NCI-H460 (cell line): ENCODE measurements around the gene DCDC1. TPM values are rescaled to one million over a fixed set of nuclear protein-coding genes. Genes with fewer than 3 reads are reported as not detected.

ENCODE experiments used
- DNase-seq: peaks from one replicate; pipeline ENCODE4 v3.0.0-alpha.2; 2016; ENCODE audit warnings: low read depth; ENCODE audit errors: extremely low read depth
- total RNA-seq: library from RNA; depleted of rRNA; stranded (reverse); fragments of >200 nt; shearing (Covaris generic); gene quantifications from 2 replicates; pipeline ENCODE4 v1.2.3, GENCODE V29; 2014

DCDC1 gene
- total RNA-seq, 1 experiment from 2014 or later, result 0.05 TPM

DNA sequence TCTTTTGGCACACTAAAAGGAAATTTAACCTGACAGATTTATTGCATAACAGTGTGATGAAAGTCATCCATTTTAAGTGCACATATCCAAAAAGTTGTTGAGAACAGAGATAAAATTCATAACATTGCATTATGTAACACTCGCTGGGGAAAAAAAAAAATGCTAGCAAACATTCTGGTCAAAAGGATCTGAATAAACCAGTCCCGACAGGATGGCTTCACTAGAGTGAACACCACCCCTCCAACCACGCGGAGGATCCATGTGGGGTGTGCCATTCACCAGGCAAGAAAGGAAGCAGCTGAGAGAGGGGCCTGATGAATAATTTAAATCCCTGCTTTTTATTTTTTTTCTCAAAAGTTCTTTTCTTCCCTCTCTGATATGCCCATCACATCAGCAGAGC is 258.7 kb downstream of the DCDC1 start:
- no peak for DNase-seq

DNA sequence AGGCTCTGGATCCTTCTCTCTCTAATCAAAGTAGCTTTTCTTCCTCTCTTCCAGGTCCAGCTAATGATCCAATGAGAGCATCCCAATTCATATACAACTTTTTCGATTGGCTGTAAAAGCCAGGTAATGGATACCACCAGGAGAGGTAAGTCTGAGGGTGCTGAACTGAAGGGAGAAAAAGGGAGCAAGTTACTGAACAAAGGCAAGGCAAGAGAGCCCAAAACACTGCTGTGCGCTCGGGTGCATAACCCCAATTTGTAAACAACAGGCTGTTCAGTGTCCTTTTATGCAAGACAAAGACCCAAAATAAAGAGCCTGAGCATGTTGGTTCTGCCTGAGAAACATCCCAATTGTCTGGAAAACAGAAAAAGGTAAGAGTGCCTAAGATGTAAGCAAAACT is 260.1 kb downstream of the DCDC1 start:
- no peak for DNase-seq

GRCh38 chr11:31107649-31108048 is 261.9 kb downstream of the DCDC1 start:
- DNase-seq, result no peak

GRCh38 chr11:31106968-31107576 is 262.5 kb downstream of the DCDC1 start:
- DNase-seq, result peak; percentile 21

GRCh38 chr11:31106326-31106725 is 263.2 kb downstream of the DCDC1 start:
- no peak for DNase-seq

GRCh38 chr11:31102875-31103274 is 266.7 kb downstream of the DCDC1 start:
- no peak for DNase-seq

DNA sequence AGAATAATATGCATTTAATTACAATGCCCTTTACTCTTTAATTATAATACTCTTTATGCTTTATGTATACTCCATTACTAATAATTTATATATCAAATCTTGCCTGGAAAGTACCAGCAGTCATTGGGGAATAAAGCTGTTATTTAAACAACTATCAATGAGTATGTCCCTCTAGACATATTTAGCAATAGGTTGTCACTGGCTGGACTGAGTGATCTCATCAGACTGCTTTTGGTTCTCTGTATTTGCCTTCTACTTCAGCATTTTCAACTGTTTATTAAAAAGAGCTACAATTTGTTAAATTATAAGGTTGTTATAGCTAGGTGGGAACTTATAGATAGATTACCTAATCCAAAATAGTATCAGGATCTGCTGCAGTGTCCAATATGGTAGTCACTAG is 267.2 kb downstream of the DCDC1 start:
- DNase-seq, result no peak

- no peak for DNase-seq
Observed at GRCh38 chr11:31096191-31096805, 273.2 kb downstream of the DCDC1 start.

DNA sequence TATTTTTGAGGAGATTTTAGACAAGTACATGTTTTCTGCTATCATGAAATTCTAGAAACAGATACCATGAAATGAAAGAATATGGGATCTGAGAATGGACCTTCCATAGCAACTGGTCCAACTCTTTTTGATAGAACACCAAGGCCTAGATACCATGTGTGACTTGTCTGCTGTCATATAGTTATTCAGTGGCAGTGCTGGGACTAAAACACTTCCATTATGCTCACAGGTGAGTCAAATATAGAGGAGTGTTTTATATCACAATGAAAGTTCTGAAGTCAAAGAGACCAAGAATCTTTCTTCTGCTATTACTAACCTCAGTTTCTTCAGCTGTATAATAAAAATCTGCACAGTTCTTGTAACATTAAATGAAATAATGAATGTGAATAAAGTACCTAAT is 276.9 kb downstream of the DCDC1 start:
- DNase-seq, result no peak

DNA sequence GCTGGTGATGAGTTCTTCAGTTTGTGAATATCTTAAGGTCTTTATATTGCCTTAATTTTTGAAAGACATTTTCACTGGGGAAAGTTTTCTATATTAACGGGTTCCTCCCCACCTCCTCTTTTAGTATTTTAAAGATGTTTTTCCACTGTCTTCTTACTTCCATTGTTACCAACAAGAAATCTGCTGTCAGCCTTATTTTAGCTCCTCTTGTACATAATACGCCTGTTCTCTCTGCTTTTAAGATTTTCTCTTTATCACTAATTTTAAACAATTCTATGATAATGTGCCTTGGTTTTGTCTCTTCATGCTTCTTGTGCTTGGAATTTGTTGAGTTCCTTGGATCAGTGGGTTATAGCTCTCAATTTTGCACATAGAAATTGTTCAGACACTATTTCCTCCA is 280.4 kb downstream of the DCDC1 start:
- DNase-seq, result no peak

GRCh38 chr11:31069447-31070205 is 299.9 kb downstream of the DCDC1 start:
- no peak for DNase-seq

DNA sequence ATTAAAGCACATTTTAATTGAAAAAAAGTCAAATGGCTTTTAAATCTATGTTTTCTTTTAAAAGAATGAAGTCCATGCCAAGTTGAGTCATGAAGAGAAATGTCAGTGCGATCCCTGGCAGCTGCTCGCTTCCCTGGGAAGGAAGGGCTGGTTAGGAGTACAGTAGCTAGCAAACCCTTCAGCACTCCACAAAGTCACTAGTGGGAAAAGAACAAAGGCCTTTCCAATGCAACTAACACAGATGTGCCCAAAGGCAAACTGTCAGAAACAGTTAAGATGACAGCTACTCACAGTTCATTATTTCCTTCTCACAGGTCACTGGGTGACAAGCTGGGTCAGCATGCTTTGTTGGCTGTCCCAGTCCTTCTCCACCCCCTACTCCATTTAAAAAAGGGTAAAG is 308.7 kb downstream of the DCDC1 start:
- no peak for DNase-seq

- DNase-seq, result no peak
Observed at GRCh38 chr11:31059529-31059928, 310.0 kb downstream of the DCDC1 start.

DNA sequence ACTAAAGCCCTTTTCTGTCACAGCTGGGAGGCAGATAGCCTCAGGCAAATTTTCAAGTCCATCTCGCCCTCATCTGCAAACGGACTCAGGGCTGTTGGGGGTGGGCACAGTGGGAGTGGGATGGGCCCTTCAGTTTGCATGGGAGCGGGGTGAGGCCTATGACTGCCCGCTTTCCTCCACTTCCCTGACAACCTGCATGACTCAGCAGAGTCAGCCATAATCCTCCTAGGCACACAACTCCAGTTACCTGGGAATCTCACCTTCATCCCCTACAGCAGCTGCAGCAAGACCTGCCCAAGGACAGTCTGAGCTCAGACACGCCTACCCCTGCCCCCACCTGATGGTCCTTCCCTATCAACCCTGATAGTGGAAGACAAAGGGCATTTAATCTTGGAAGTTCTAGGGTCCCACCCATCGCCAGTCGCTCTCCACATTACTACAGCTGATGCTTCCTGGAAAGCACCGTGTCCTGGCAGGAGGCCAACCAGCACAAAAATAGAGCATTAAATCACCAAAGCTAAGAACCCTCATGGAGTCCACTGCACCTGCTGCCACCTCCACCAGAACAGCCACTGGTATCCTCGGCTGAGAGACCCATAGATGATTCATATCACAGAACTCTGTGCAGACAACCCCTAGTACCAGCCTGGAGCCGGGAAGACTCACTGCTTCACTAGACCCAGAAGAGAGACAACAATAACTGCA is 319.3 kb downstream of the DCDC1 start:
- DNase-seq, result no peak

DNA sequence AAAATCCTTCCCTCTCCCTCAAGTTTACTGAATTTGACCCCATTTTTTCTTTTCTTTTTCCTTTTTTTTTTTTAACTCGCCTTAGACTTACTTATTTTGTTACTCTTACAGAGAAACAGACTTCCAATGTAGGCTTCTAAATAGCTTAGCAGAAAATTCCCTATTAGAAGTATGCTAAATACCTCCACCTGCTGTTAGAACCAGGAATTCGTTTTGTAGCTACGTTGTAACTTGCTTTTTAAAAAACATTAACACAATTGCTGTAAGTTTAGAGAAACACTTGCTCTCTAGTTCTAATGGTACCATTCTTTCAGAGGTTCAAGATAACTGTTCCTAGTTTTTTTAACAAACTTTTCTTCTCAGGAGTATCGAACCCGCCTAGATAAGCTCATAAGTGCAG is 324.2 kb downstream of the DCDC1 start:
- no peak for DNase-seq

GRCh38 chr11:31030138-31030792 is 339.3 kb downstream of the DCDC1 start:
- DNase-seq, result no peak

DNA sequence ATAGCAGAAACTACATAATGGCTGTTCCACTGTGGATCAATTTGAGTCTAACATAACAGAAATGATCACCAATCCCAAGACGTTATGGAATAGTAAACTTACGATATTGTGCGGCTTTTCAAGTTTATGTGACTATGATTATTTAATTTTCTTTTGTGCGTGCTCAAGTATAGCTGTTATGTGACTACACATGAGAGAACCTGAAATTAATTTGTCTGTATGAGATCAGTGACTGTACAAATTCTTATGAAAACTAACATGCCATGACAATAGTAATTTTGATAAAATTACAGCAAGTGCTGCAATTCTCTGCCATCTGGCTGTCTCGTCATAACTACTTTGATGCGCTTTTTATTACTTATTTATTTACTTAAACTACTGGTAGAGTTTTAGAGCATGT is 343.2 kb downstream of the DCDC1 start:
- DNase-seq, result no peak

GRCh38 chr11:31022080-31022479 is 347.5 kb downstream of the DCDC1 start:
- DNase-seq, result no peak

DNA sequence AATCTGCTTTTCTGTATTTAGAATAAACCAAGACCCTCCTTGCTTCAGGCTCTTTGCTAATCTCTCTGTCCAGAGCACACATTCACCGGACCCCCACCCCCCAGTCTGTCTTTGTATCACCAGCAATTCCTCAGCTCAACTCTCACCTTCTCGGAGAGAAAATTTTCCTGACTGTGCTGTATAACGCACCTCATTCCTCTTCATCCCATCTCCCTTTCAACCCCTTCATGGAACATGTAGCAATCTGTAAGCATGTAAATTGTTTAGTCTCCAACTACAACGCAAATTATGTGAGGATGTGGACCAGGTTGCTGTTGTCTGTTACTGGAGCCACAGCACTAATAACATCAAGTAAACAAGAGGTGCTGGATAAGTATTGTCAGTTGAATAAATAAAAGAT is 349.8 kb downstream of the DCDC1 start:
- DNase-seq, result no peak

DNA sequence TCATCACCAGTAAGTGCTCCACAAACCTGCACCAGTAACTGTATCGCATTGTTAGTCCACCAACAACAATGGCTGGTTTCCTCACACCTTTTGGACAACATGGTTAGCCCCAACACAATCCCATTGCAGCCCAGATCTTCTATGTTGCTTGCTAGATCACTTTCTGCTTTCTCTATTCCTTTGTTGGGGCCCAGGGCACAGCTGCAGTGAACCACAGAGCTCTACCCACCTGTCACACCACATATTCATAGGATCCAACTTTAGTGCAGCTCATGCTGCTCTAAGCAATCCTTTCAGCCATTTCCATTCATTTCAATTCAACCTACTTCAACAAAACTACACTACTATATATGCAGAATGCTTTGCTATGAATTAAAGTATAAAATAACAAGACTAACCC is 364.3 kb downstream of the DCDC1 start:
- DNase-seq, result no peak

GRCh38 chr11:31001427-31001826 is 368.1 kb downstream of the DCDC1 start:
- no peak for DNase-seq
